Right hindlimb (tissue), 1 donor: ENCODE measurements around the gene CLDN5.
"Not testable (repeated sequence)": the region's sequence is repeated elsewhere in the genome, so short reads cannot be mapped to it uniquely, and the experiment has no call there.

Source experiments
- DNase-seq: peaks from one replicate; pipeline ENCODE4 v3.0.0-alpha.2; 2018

Gene CLDN5

DNA sequence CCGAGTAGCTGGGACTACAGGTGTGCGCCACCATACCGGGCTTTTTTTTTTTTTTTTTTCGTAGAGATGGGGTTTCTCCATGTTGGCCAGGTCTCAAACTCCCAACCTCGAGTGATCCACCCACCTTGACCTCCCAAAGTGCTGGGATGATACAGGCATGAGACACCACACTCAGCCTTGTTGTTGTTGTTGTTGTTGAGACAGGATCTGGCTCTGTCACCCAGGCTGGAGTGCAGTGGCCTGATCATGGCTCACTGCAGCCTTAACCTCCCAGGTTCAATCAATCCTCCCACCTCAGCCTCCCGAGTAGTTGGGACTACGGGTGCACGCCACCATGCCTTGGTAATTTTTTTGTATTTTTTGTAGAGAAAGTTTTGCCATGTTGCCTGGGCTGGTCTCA is 23.4 kb upstream of the CLDN5 start:
- DNase-seq, result no peak

DNA sequence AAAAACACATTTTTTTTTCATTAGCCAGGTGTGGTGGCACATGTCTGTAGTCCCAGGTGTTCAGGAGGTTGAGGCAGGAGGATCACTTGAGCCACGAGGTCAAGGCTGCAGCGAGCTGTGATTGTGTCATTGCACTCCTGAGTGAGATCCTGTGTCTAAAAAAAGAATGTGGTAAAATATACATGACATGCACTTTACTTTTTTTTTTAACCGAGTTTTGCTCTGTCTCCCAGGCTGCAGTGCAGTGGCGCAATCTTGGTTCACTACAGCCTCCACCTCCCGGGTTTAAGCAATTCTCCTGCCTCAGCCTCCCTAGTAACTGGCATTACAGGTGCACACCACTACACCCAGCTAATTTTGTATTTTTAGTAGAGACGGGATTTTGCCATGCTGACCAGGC is 22.5 kb upstream of the CLDN5 start:
- no peak for DNase-seq

DNA sequence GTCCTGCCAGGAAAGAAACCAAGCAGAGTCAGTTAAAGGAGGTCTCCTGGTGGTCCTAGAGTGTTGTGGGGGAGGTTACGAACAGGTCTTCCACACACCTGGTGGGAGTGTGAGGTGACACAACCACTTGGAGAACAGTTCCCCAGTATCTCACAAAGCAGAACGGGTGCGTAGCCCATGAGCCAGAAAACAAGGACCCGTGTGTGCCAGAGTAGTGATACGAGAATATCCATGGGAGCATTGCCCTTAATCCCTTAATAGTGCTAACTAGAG is 21.7 kb upstream of the CLDN5 start:
- DNase-seq, result no peak

DNA sequence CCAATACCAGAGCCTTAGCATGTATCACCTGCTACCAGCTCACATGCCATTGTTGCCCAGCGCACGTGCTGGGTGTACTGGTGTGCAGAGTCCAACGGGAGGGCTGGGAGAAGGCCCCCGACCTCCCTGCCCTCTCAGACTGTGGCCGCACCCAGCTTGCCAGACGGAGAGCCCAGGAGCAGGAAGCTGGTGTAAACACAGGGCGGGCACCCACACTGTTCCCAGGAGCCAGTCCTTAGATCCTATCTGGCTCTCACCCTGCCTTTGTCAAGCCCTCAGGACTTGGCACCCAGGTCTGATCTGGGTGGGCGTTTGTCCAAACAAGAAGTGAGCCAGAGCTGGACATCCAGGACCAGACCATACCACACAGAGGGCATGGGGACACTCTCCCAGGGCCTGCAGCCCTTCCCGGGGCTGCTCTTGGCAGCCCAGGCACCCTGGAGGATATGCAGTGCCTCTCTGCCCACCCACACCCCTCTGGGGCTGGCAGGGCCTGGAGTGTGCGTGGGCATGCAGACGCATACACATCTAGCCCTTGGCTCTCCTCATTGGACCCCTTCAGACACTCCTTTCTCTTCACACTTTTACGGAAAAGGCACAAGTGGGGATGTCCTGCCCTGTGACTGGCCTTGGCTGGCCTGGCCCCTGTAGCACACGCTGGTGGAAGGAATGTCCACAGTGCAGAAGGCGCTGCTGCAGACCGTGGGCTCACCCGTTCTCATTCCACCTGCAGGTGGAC is 19.9 kb upstream of the CLDN5 start:
- no peak for DNase-seq

DNA sequence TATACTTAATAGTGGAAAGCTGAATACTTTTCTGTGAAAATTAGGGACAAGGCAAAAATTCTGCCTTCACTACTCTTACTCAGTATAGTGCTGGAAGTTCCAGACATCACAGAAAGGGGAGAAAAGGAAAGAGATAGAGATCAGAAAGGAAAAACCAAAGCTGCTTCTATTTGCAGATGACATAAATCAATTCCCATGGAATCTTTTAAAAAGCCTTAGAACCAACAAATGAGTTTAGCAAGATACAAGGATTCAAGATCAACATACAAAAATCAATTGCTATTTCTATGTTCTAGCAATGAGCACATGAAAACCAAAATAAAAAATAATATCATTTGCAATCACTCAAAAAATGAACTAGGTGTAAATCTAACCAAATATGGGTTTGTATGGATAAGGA is 16.2 kb upstream of the CLDN5 start:
- no peak for DNase-seq

DNA sequence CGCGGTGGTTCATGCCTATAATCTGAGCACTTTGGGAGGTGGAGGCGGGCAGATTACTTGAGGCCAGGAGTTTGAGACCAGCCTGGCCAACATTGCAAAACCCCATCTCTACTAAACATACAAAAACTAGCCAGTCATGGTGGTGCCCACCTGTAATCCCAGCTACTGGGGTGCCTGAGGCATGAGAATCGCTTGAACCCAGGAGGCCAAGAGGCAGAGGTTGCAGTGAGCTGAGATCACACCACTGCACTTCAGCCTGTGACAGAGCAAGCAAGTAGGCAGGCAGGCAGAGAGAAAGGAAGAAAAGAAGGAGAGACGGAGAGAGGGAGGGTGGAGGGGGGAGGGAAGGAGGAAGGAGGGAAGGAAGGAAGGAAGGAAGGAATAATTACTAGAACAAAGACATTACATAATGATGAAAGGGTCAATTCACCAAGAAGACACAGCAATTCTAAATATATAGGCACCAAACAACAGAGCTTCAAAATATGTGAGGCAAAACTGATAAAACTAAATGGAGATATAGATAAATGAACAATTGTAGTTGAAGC is 13.8 kb upstream of the CLDN5 start:
- DNase-seq, result no peak

DNA sequence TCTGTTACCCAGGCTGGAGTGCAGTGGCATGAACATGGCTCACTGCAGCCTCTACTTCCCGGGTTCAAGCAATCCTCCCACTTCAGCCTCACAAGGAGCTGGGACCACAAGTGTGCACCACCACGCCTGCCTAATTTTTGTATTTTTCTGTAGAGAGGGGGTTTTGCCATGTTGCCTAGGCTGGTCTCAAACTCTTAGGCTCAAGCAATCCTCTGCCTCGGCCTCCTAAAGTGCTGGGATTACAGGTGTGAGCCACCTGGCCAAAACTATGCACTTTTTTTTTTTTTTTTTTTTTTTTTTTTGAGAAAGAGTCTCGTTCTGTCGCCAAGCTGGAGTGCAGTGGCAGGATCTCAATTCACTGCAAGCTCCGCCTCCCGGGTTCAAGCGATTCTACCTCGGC is 12.4 kb upstream of the CLDN5 start:
- DNase-seq, result no peak

DNA sequence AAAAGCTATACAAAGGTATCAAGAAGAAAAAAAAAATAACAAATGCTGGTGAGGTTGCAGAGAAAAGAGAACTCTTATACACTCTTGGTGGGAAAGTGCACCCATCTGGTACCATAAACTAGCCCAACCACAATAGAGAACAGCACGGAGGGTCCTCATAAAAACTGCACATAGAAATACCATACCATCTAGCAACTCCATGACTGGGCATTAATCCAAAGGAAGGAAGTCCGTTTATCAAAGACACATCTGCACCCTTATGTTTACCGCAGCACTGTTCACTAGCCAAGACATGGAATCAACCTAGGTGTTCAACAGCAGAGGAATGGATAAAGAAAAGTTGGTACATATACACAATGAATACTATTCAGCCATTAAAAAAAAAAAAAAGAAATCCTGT is 10.8 kb upstream of the CLDN5 start:
- no peak for DNase-seq

DNA sequence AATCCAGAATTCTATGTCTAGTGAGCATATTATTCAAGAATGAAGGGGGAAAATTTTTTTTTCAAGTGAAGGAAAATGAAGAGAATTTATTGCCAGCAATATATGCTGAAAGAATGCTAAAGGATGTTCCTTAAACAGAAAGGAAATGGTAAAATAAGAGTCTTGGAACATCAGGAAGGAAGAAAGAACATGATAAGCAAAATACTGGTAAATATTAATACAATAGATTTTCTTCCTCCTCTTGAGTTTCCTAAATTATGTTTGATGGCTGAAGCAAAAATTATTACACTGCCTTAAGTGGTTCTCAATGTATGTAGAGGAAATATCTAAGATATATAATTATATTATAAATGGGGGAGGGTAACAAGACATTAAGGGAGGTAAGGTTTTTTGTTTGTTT is 9.6 kb upstream of the CLDN5 start:
- DNase-seq, result no peak

DNA sequence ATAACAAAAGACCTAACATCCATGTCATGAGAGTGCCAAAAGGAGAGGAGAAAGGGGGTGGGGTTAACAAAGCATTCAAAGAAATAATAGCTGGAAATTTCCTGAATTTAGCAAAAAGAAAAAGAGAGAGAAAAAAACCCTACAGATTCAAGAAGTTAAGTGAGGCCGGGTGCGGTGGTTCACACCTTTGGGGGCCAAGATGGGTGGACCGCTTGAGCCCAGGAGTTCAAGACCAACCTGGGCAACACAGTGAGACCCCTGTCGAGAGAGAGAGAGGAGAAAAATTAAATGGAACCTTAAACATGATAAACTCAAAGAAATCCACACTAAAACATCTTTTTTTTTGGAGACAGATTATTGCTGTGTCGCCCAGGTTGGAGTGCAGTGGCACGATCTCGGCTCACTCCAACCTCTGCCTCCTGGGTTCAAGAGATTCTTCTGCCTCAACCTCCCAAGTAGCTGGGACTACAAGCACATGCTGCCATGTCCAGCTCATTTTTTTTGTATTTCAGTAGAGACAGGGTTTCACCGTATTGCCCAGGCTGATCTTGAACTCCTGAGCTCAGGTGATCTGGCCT is 8.9 kb upstream of the CLDN5 start:
- DNase-seq, result no peak

DNA sequence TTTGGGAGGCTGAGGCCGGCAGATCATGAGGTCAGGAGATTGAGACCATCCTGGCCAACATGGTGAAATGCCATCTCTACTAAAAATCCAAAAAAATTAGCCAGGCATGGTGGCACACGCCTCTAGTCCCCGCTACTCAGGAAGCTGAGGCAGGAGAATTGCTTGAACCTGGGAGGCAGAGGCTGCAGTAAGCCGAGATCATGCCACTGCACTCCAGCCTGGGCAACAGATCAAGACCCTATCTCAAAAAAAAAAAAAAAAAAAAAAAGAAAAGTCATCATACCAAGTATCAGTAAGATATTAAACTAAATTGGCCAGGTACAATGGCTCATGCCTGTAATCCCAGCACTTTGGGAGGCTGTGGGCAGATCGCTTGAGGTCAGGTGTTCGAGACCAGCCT is 7.1 kb upstream of the CLDN5 start:
- not testable (repeated sequence) for DNase-seq

DNA sequence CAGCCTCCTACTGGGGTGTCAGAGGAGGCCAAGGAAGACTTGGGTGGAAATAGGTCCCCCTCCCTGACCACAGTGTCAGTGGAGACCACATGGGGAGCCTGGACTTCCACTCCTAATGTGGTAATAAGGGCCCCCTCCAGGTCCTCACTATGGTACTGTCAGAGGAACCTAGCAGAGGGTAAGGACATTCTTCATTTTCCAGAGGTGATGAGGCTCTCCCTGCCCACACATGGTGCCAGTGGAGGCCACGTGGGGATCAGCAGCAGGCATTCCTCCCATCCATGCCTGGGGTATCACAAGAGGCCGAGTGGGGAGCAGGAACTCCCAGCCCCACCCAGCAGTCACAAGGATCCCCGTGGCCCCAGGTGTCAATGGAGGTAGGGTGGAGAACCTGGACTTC is 6.5 kb upstream of the CLDN5 start:
- DNase-seq, result no peak

DNA sequence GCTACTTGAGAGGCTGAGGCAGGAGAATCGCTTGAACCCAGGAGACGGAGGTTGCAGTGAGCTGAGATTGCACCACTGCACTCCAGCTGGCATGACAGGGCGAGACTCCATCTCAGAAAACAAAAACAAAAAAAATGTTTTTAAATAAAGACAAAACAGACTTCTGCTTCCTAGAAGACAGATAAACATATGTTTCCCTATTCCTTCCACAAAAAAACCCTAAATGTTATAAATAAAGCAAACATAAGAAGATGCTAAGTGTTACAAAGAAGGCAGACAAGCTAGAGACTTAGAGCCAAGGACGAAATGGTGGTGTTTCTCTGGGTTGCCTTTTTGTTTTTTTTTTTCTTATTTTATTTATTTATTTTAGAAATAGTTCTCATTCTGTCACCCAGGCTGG is 5.6 kb upstream of the CLDN5 start:
- DNase-seq, result no peak

DNA sequence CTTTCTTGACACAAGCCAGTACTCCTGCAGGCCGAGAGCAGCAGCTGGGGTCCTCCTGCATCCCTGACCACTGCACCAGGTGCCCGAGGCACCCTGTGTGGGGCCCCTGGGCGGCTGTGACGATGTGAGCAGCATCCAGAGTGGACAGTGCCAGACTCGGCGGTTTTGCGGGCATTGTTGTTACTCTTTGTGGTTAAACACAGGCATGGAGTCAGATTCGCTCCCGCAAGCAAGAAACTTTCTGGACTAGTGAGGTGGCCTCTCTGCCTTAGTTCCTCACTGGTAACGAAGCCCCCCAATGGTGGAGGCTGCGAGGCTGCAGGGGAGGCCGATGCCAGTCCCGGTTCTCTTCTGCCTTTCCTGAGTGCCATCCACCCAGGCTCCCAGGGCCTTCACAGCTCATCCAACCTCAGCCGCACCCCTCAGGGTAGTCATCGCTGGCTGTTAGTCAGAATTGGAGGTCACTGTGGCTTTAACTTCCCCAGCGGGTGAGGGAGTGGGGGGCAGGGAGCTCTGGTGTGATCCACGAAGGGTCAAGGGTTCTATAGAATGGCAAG is 3.7 kb upstream of the CLDN5 start:
- peak; percentile 16 for DNase-seq

DNA sequence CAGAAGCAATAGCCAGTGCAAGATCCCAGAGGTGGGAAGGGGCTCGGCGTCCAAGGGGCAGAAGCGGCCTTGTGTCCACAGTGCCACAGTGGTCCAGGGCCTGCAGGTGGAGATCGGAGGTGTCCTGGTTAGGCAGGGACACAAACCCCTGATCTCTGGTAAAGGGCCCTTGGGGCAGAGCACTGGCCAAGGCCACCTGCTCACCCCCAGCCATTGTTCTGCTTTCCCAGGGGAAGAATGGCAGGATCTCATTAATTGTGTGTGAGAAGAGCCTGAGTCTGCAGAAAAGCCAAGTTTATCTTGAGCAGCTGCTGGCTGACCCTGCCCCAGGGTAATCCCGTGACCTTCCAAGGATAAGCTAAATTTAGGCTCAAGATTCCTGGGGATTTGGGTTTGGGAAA is 3.1 kb upstream of the CLDN5 start:
- no peak for DNase-seq

DNA sequence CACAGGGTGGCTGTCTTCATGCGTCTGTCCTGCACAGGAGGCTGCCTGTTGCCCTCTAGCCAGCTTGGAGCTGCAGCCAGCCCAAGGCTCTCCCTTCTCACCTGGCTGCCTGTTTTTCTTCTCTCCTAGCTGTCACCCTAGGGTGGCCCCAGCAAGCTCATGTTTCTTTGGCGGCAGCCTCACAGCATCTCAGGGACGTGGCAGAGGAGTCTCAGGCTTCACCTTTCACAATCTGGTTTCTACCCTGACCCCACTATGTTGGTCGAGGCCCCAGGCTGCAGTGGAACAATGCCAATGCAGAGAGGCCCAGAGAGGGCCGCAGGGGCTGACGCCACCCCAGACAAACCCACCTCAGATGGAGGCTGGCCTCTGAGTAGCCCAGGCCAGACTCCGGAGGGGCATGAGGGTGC is 2.5 kb upstream of the CLDN5 start:
- DNase-seq, result no peak

DNA sequence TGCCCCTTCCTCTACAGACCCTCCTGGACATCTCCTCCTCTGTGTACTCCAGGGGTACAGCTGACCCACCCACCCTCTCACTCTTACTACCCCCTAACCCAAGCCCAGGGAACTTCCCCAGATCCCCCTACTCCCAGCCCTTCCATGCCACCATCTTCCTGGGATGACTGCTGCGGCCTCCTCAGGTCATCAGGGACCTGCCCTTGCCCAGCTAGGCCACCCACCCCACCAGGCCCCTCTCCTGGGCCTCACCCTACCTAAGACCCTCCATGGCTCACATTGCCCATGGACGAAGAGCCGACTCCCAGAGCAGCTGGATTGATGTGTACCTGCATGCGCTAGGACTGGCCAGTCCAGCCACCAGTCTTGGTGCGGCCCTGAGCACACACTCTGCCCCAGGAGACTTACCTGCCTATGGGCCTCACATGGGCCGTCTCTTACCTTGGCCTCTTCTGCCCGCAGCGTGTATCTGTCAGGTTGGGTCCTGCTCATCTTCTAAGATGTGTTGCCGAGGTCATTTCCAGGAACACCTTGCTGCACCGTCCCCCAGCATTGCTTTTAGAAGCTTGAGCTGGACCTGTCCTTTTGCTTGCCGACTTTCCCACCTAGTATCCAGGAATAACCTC is 2.0 kb upstream of the CLDN5 start:
- no peak for DNase-seq

DNA sequence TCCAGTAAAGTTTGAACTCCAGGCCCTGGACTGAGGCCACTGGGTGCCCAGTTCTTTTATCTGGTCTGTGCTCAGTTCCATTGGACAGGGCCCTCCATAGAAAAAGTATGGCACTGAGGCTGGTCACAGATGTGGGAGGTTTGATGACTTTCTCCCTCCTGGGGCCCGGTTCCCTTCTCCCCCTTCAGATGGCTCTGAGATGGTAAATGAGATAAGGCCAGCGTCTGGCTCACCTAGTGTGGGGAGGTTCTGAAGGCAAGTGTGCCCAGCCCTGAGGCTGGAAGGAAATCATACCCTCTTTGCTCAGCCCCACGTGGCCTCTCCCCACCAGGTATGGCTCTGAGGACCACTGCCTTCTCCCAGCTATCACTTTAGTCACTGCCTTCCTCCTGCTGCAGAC is 1.5 kb upstream of the CLDN5 start:
- DNase-seq, result no peak

DNA sequence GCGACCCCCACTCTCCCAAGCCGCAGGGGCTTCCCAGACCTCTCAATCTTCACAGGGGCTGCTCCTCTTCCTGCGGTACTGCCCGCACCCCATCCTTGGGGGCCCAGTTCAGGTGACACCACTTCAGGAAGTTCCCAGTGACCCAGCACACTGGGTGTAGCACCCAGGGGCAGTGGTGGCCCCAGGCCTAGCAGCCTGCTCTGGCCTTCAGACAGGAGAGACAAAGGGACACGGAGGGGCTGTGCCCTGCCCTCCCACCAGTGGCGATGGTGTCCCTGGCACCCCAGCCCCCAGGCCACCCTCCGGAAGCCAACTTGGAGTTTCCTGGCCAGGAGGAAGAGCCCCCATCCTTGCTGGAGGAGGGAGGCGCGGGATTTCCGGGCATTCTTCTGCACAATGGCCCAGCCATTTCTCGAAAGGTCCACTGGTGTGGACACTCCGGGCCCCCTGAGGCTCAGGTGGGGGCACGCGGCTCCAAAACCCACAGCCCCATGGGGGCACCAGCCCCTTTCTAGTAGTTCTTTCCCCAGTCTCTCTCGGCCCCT is 978 bp upstream of the CLDN5 start:
- peak; percentile 29 for DNase-seq

DNA sequence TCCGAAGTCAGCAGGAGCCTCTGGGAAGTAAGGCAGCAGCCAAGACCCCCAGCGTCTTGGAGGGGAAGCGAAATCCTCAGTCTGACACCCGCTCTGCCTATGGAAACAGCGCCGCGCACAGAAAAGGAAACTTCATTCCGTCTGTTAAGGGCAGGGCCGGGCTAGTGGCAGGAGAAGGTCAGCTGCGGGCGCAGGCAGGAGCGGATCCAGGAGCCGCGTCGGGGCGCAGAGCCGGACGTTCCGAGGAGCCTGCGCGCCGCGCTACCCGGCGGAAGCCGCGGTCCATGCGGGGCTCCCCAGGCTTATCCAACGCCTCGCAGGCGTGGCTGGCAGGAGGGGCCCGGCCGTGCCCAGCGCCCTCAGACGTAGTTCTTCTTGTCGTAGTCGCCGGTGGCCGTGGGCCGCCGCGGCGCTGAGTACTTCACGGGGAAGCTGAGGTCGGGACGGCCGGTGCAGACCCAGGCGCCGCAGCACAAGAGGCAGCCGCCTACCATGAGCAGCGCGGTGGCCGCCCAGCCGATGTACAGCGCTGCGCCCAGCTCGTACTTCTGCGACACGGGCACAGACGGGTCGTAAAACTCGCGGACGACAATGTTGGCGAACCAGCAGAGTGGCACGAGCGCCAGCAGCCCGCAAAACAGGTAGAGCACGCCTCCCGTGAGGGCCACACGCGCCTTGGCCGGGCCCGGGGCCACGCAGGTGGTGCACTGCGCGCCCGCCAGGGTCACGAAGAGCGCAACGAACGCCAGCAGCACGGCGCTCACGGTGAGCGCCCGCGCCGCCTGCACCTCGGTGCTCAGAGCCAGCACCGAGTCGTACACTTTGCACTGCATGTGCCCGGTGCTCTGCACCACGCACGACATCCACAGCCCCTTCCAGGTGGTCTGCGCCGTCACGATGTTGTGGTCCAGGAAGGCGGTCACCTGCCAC is 705 bp downstream of the CLDN5 start:
- peak; percentile 37 for DNase-seq

DNA sequence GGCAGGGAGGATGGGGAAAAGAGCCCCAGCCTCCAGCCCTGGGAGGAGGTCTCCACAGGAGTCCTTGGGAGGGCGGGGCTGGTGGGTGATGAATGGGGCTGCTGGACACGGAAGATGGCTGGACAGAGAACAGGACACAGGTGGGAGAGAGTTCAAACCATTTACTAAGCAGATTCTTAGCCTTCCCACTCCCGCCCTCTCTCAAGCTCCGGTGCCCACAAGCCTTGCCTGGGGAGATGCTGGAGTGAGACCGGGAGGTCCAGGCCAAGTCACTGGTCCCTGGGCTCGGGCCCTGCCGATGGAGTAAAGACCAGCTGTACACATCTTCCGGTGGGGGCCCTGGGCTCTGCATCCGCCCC is 1.4 kb downstream of the CLDN5 start:
- DNase-seq, result no peak

DNA sequence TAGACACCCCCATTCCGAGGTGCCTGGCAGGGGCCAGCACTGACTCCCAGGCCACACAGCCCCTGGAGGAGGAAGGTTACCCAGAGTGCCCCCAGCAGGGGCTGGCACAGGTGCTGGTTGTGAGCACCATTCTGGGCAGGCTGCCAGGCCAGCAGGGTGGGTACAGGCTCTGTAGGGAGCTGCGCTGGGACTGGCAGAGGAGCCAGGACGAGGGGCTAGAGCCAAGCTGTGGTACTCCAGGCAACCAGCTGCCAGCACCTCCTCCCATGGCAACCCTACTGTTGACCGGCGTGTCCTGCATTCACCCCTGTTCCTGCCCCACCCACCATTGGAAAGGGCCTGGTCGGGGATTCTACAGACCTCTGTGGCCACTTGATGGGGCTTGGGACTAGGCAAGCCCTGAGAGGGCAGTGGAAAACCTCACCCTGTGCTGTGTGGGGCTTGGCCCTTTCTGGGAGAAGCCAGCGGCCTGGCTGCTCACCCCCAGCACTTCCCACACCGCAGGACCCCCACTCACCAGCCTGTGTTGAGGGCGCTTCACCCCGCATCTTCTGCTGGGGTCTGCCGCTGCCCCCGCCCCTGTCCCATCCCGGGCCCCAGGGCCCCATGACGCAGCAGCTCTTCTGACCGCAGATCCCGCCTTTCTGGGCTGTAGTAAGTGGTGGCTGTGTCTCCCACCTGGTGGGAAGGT is 1.9 kb downstream of the CLDN5 start:
- DNase-seq, result peak; percentile 51
